ENCODE data around the gene WDR7. TPM values are rescaled to one million over a fixed set of nuclear protein-coding genes. Genes with fewer than 3 reads are reported as not detected.

WDR7 gene
- total RNA-seq, 2 donors from 2014 or later, result 19.7 to 29.0 TPM

DNA sequence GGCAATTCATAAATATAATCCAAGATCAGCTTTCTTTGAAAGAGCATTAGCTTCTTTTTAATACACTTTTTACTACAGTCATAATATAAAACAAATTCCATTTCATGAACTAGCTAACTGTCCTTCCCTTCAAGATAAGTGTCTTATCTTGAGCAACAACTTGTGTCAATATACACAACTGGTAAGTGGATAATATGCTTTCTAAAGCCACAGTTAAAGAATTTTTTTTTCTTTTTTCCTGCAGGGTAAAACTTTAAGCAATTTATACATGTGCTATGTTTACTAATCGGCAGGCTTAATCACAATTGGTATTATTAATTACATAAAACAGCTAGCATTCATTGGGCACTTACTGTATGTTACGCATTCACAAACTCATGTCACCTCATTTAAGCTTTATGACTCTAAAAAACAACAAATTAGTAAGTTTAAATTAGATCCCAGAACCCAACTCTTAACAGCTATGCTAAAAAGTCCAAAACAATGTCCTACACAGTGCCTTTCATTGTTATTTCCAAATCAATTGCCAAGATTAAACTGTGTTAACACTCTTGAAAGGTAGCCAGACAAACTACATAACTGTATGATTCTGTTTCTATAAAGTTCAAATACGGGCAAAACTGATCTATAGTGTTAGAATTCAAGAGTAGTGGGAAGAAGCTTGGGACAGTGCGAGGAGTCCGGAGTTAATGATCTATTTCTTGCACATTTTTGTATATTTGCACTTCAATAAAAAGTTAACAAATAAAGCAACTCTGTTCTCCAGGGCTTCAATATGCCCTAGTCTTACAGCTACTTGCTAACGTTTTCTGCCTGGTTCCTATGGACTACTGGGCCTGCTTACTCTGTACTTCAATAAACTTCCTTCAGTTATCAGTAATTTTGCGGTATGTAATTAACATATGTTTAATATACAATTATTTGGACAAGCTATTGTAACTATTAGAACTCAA lies 18.8 kb upstream of the WDR7 start:
- TF ChIP-seq POLR2A (IDR thresholded peaks at IDR 0.05), result no peak
- no peak for TF ChIP-seq POLR2AphosphoS5 (IDR thresholded peaks at IDR 0.05)
- Histone ChIP-seq H3K27me3 (replicated peaks; ENCODE audit: insufficient read depth) (no peaks in the 10 kb centered on the region), H3K4me3 (no peak overlapping the region), H3K36me3 (no peaks in the 10 kb centered on the region), H3K4me1 (replicated peaks) (no peaks in the 10 kb centered on the region), H3K9me3 (no peaks in the 10 kb centered on the region), H3K27ac (no peak overlapping the region)
- intact Hi-C loops (cut with DNase I), result no loop called here
- no peak for DNase-seq (ENCODE audit: low spot score)
- WGBS, result 63% methylated on average over 7 of the region's 7 CpGs

DNA sequence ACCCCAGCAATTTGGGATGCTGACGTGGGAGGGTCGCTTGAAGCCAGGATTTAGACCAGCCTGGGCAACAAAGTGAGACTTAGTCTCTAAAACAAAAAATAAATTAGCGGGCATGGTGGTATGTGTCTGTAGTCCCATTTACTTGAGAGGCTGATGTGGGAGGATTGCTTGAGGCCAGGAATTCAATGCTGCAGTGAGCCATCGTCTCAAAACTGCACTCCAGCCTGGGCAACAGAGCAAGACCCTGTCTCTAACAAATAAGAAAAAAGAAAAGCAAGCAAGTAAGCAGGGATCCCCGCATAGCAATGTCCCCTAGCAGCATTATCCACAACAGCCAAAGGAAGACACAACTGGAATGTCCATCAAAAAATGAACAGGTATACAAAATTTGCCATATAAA lies 16.2 kb upstream of the WDR7 start:
- Histone ChIP-seq H3K4me3 (no peak overlapping the region), H3K4me1 (replicated peaks) (no peaks in the 10 kb centered on the region), H3K9me3 (no peaks in the 10 kb centered on the region), H3K36me3 (no peaks in the 10 kb centered on the region), H3K27ac (no peak overlapping the region), H3K27me3 (replicated peaks; ENCODE audit: insufficient read depth) (no peaks in the 10 kb centered on the region)
- TF ChIP-seq POLR2AphosphoS5 (IDR thresholded peaks at IDR 0.05) (no peak), POLR2A (IDR thresholded peaks at IDR 0.05) (no peak)
- TF ChIP-seq, protein P1, sequence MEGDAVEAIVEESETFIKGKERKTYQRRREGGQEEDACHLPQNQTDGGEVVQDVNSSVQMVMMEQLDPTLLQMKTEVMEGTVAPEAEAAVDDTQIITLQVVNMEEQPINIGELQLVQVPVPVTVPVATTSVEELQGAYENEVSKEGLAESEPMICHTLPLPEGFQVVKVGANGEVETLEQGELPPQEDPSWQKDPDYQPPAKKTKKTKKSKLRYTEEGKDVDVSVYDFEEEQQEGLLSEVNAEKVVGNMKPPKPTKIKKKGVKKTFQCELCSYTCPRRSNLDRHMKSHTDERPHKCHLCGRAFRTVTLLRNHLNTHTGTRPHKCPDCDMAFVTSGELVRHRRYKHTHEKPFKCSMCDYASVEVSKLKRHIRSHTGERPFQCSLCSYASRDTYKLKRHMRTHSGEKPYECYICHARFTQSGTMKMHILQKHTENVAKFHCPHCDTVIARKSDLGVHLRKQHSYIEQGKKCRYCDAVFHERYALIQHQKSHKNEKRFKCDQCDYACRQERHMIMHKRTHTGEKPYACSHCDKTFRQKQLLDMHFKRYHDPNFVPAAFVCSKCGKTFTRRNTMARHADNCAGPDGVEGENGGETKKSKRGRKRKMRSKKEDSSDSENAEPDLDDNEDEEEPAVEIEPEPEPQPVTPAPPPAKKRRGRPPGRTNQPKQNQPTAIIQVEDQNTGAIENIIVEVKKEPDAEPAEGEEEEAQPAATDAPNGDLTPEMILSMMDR (IDR thresholded peaks at IDR 0.05), result no peak
- intact Hi-C loops (cut with DNase I), result no loop called here
- 97% methylated on average over 5 of the region's 5 CpGs for WGBS
- DNase-seq (ENCODE audit: low spot score), result no peak

DNA sequence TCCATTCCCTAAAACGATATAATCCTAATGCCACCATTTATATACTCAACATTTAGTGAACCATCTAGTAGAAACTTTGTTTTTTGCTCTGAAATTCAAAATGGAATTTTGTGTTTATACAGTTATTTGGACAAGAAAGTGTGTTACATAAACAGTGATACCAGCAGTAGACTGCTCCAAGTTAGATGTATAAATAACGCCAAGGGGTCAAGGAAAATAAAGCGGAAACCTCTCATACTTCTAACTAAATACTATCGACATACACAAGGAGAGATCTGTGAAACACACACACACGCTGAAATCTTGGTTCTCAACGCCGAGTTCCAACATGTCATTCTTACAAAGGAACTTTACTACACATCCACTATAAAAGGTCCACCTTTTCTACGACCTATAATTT lies 14.0 kb upstream of the WDR7 start:
- no peak for DNase-seq (ENCODE audit: low spot score)
- Histone ChIP-seq H3K4me1 (replicated peaks) (no peaks in the 10 kb centered on the region), H3K36me3 (no peaks in the 10 kb centered on the region), H3K27ac (peak overlapping the region; percentile 94 to 97), H3K4me3 (peak overlapping the region; percentile 82 to 96), H3K27me3 (replicated peaks; ENCODE audit: insufficient read depth) (no peaks in the 10 kb centered on the region), H3K9me3 (no peaks in the 10 kb centered on the region)
- intact Hi-C loops (cut with DNase I), result no loop called here
- 7% methylated on average over 8 of the region's 8 CpGs for WGBS
- TF ChIP-seq POLR2AphosphoS5 (IDR thresholded peaks at IDR 0.05) (no peak), POLR2A (IDR thresholded peaks at IDR 0.05) (no peak)
- TF ChIP-seq, protein P1 (IDR thresholded peaks at IDR 0.05), result no peak

DNA sequence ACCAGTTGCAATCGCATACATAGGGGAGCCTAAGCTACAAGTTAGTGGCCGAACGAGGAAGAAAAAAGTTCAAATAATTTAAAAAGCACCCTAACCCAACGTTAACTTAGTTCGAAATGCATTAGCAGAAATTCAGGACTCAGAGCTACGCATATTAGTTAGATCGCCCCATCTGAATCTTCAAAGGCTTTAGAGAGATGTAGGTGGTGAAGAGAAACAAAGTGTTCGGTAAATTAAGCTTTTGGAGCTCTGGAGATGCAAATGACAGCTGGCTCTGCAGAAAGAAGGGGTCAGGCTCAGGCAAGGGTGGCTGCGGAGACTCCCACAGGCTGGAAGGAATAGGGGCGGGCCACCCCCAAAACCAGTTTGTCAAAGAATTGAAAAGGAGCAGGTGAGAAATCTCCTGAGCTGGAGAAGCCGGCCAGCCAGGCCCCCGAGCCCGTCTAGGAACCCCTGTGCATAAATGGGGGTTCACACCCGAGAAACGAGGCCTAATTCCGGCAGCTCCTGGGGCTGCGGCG lies 13.4 kb upstream of the WDR7 start:
- H3K4me1 ChIP-seq (replicated peaks), result no peaks in the 10 kb centered on the region
- no peaks in the 10 kb centered on the region for H3K36me3 ChIP-seq
- under 1% methylated on average over 18 of the region's 18 CpGs for WGBS
- H3K4me3 ChIP-seq, result peak overlapping the region; percentile 82 to 96
- intact Hi-C loops (cut with DNase I), result no loop called here
- no peak for DNase-seq (ENCODE audit: low spot score)
- peak overlapping the region; percentile 94 to 97 for H3K27ac ChIP-seq
- TF ChIP-seq POLR2AphosphoS5 (IDR thresholded peaks at IDR 0.05) (no peak), POLR2A (IDR thresholded peaks at IDR 0.05) (no peak)
- no peaks in the 10 kb centered on the region for H3K27me3 ChIP-seq (replicated peaks; ENCODE audit: insufficient read depth)
- H3K9me3 ChIP-seq, result no peaks in the 10 kb centered on the region

DNA sequence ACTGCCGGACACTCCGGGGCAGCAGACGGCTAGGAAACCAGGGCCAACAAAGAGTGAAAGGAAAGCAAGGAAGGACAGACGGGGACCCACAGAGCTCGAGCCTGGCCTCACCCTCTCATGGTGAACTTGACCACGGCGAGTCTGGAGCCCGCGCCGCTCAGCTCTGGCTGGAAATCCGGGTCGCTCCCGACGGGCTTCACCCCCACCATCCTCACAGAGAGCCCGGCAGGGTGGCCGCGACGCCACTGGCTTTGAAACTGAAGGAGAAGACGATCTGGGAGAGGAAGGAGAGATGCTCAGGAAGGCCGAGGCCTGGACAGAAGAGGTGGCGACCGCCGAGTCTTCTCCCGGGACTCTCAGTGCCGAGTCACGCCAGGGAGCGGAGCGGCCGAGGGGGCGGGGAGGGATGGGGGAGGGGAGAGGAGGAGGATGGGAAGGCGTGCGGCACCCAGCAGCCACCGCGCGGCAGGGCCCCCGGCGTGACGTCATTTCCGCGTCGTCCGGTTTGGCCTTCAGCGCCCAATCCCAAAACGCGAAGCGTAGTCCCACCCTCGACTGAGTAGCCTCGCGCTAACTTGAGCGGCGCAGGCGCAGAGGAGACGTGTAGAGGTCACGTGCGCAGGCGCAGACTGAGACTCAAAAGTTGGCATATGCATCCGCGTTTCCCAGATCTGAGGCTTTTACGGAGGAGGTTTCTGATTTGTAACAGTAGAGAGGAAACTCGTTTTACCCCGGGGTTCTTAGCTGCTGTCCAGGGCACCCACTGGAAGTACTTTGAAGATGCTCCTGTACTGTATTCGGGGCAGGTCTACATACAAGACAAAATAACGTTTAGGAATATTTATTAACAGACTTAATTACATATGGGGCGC lies 12.7 kb upstream of the WDR7 start, which contains the start of gene TXNL1:
Gene TXNL1 (minus strand): TSS at position 361 of the 872 bp plus-strand sequence. CDS start 152 bp downstream, at position 209.
- Histone ChIP-seq H3K27ac (peak within 1 kb of the TSS; percentile 94 to 97), H3K27me3 (replicated peaks; ENCODE audit: insufficient read depth) (no peaks in the 10 kb centered on the region), H3K36me3 (no peaks in the 10 kb centered on the region), H3K4me3 (peak within 1 kb of the TSS; percentile 82 to 96), H3K4me1 (replicated peaks) (no peaks in the 10 kb centered on the region), H3K9me3 (no peaks in the 10 kb centered on the region)
- TF ChIP-seq, protein P1 (IDR thresholded peaks at IDR 0.05), result no peak
- TF ChIP-seq POLR2AphosphoS5 (IDR thresholded peaks at IDR 0.05) (peak; percentile 97), POLR2A (IDR thresholded peaks at IDR 0.05) (peak; percentile 79)
- intact Hi-C loops (cut with DNase I), result no loop called here
- peak; percentile 99 for DNase-seq (ENCODE audit: low spot score)
- 1% methylated on average over 64 of the region's 64 CpGs for WGBS

All from prostate gland (tissue), 2 donors.